SU-DHL-6 (cell line): ENCODE results near the gene FHIP2A.

Source experiments
- H2AFZ ChIP-seq: fragments of 200-600 bp; sonication (generic); 2 replicates; pipeline ENCODE4 v1.6.1; 2014; ENCODE audit warnings: low read depth, mild to moderate bottlenecking, moderate library complexity, mixed read lengths, antibody characterized with exemption, low read length; ENCODE audit not compliant: severe bottlenecking
- H3F3A ChIP-seq: fragments of 200-600 bp; shearing (Covaris generic); 2 replicates; pipeline ENCODE4 v1.6.0; 2016; ENCODE audit warnings: antibody characterized with exemption, mild to moderate bottlenecking; ENCODE audit not compliant: insufficient read depth
- H3K27ac ChIP-seq: fragments of 200-600 bp; sonication (generic); 2 replicates; pipeline ENCODE4 v1.5.1; 2016; ENCODE audit warnings: low read depth, mild to moderate bottlenecking, low read length, moderate library complexity, mixed read lengths
- H3K27me3 ChIP-seq: fragments of 200-600 bp; sonication (generic), shearing (Covaris generic); 2 replicates; pipeline ENCODE4 v1.6.0; 2014; ENCODE audit warnings: mild to moderate bottlenecking, low read length
- H3K36me3 ChIP-seq: fragments of 200-600 bp; sonication (generic); 2 replicates; pipeline ENCODE4 v1.6.1; 2014; ENCODE audit warnings: mild to moderate bottlenecking, low read length, mixed read lengths
- H3K4me2 ChIP-seq: fragments of 300-600, 200-600 bp; shearing (Covaris generic), sonication (generic); 2 replicates; pipeline ENCODE4 v1.6.0; 2014; ENCODE audit warnings: low read length, low read depth, mild to moderate bottlenecking; ENCODE audit not compliant: poor library complexity, severe bottlenecking
- H3K4me3 ChIP-seq: fragments of 200-600 bp; sonication (generic); 2 replicates; pipeline ENCODE4 v1.5.1; 2014; ENCODE audit warnings: antibody characterized with exemption, low read length, mild to moderate bottlenecking, mixed read lengths; ENCODE audit not compliant: insufficient read depth, poor library complexity, severe bottlenecking
- H3K79me2 ChIP-seq: fragments of 200-600 bp; sonication (generic); 2 replicates; pipeline ENCODE4 v1.6.1; 2014; ENCODE audit warnings: mild to moderate bottlenecking, low read length, moderate library complexity; ENCODE audit not compliant: insufficient read depth
- H3K9ac ChIP-seq: fragments of 200-600 bp; sonication (generic); 2 replicates; pipeline ENCODE4 v1.7.0; 2014; ENCODE audit warnings: mild to moderate bottlenecking, low read length
- H3K9me2 ChIP-seq: fragments of 200-600 bp; sonication (generic); replicated peaks from 2 replicates; pipeline ENCODE4 v1.6.1; 2014; ENCODE audit warnings: low read length; ENCODE audit not compliant: insufficient read depth
- H3K9me3 ChIP-seq: fragments of 200-600 bp; sonication (generic); 2 replicates; pipeline ENCODE4 v1.6.1; 2014; ENCODE audit warnings: low read length, mixed read lengths; ENCODE audit not compliant: insufficient read depth
- H4K20me1 ChIP-seq: fragments of 200-600 bp; sonication (generic); 2 replicates; pipeline ENCODE4 v1.6.1; 2014; ENCODE audit warnings: low read depth, mild to moderate bottlenecking, antibody characterized with exemption, low read length, moderate library complexity, mixed read lengths
- CTCF ChIP-seq: fragments of 200-600 bp; sonication (generic); IDR thresholded peaks from one replicate; pipeline ENCODE4 v1.5.1; 2017; ENCODE audit warnings: antibody characterized with exemption, mild to moderate bottlenecking, low read length, moderate library complexity; ENCODE audit not compliant: insufficient read depth, poor library complexity, severe bottlenecking
- EZH2phosphoT487 ChIP-seq: fragments of 200-600 bp; sonication (generic), shearing (Covaris generic); conservative IDR thresholded peaks from 2 replicates; pipeline ENCODE4 v1.6.1; 2018; ENCODE audit warnings: mild to moderate bottlenecking, antibody characterized with exemption, low read length, moderate library complexity, mixed read lengths

FHIP2A gene

GRCh38 chr10:114810926-114811325, 10.7 kb upstream of the FHIP2A start:
- Histone ChIP-seq H3K9me3 (no peaks in the 10 kb centered on the region), H3K4me3 (no peak overlapping the region), H3K4me2 (no peak overlapping the region), H3K36me3 (no peaks in the 10 kb centered on the region), H2AFZ (no peak overlapping the region), H3K27ac (no peak overlapping the region), H3K9ac (no peak overlapping the region), H3F3A (no peaks in the 10 kb centered on the region), H3K27me3 (no peaks in the 10 kb centered on the region), H4K20me1 (no peaks in the 10 kb centered on the region), H3K9me2 (no peaks in the 10 kb centered on the region), H3K79me2 (no peaks in the 10 kb centered on the region)
- TF ChIP-seq CTCF (no peak), EZH2phosphoT487 (no peak)

- Histone ChIP-seq H3K79me2 (no peaks in the 10 kb centered on the region), H3K4me3 (no peak overlapping the region), H3K36me3 (no peaks in the 10 kb centered on the region), H3K9ac (no peak overlapping the region), H3K27ac (no peak overlapping the region), H2AFZ (no peak overlapping the region), H4K20me1 (no peaks in the 10 kb centered on the region), H3K9me2 (no peaks in the 10 kb centered on the region), H3K9me3 (no peaks in the 10 kb centered on the region), H3K27me3 (no peaks in the 10 kb centered on the region), H3F3A (no peaks in the 10 kb centered on the region), H3K4me2 (no peak overlapping the region)
- TF ChIP-seq CTCF (no peak), EZH2phosphoT487 (no peak)
Measured at GRCh38 chr10:114811862-114812261, 9.7 kb upstream of the FHIP2A start.

- Histone ChIP-seq H3K4me2 (no peak overlapping the region), H2AFZ (no peak overlapping the region), H3K9ac (no peak overlapping the region), H3K4me3 (no peak overlapping the region), H3F3A (no peaks in the 10 kb centered on the region), H3K27me3 (no peaks in the 10 kb centered on the region), H3K79me2 (no peaks in the 10 kb centered on the region), H3K9me2 (no peaks in the 10 kb centered on the region), H3K27ac (no peak overlapping the region), H4K20me1 (no peaks in the 10 kb centered on the region), H3K36me3 (no peaks in the 10 kb centered on the region), H3K9me3 (no peaks in the 10 kb centered on the region)
- TF ChIP-seq CTCF (no peak), EZH2phosphoT487 (no peak)
Measured at GRCh38 chr10:114815791-114816190, 5.8 kb upstream of the FHIP2A start.

GRCh38 chr10:114816308-114816707, 5.3 kb upstream of the FHIP2A start:
- no peaks in the 10 kb centered on the region for H3K9me2 ChIP-seq
- no peaks in the 10 kb centered on the region for H4K20me1 ChIP-seq
- H3K9ac ChIP-seq: no peak overlapping the region
- TF ChIP-seq CTCF (no peak), EZH2phosphoT487 (no peak)
- H3K27me3 ChIP-seq: no peaks in the 10 kb centered on the region
- no peaks in the 10 kb centered on the region for H3F3A ChIP-seq
- no peaks in the 10 kb centered on the region for H3K36me3 ChIP-seq
- H3K27ac ChIP-seq: no peak overlapping the region
- H3K79me2 ChIP-seq: no peaks in the 10 kb centered on the region
- no peaks in the 10 kb centered on the region for H3K9me3 ChIP-seq
- H3K4me2 ChIP-seq: no peak overlapping the region
- no peak overlapping the region for H3K4me3 ChIP-seq
- H2AFZ ChIP-seq: no peak overlapping the region
